ENCODE measurements around the gene SSR4.
"Not testable (repeated sequence)": the region's sequence is repeated elsewhere in the genome, so short reads cannot be mapped to it uniquely, and the experiment has no call there.

DNA sequence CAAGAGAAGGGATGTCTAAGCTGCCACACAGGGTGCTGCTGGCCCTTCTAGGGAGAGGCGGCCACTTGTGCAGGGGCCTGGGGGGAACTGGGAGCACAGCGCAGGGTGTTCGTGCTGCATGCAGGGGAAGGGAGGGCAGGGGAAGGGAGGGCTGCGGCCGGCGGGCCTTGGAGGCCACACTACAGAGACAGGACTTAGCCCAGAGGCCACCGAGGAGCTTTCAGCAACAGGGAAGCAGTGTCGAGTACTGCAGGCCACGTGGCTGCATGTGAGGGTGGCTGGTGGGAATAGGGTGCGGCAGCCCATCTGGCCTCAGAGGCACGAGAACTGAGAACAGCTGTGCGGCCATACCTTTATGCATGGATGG is 49.4 kb upstream of the SSR4 start:
- not testable (repeated sequence) for TF ChIP-seq ZNF317 (CRISPR knock-in tag; IDR thresholded peaks at IDR 0.05; ENCODE audit: borderline replicate concordance, low read depth); USF2 (CRISPR knock-in tag; IDR thresholded peaks at IDR 0.05); TP53 (CRISPR knock-in tag; IDR thresholded peaks at IDR 0.05); NR2C2 (CRISPR knock-in tag; IDR thresholded peaks at IDR 0.05); ATF1 (CRISPR knock-in tag; IDR thresholded peaks at IDR 0.05); JAZF1 (CRISPR knock-in tag; IDR thresholded peaks at IDR 0.05); TEAD1 (CRISPR knock-in tag; IDR thresholded peaks at IDR 0.05); CTCF (IDR thresholded peaks at IDR 0.05); NFYB (CRISPR knock-in tag; conservative IDR thresholded peaks at IDR 0.05; ENCODE audit: low read depth); JUN (CRISPR knock-in tag; IDR thresholded peaks at IDR 0.05); FOXP1 (CRISPR knock-in tag; IDR thresholded peaks at IDR 0.05; ENCODE audit: borderline replicate concordance)
- TF ChIP-seq, protein P1, sequence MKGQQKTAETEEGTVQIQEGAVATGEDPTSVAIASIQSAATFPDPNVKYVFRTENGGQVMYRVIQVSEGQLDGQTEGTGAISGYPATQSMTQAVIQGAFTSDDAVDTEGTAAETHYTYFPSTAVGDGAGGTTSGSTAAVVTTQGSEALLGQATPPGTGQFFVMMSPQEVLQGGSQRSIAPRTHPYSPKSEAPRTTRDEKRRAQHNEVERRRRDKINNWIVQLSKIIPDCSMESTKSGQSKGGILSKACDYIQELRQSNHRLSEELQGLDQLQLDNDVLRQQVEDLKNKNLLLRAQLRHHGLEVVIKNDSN (CRISPR knock-in tag; IDR thresholded peaks at IDR 0.05), result not testable (repeated sequence)
- TF ChIP-seq, protein P2, sequence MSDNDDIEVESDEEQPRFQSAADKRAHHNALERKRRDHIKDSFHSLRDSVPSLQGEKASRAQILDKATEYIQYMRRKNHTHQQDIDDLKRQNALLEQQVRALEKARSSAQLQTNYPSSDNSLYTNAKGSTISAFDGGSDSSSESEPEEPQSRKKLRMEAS (CRISPR knock-in tag; IDR thresholded peaks at IDR 0.05), result not testable (repeated sequence)

All from WTC11 (cell line).